GM12801 (cell line): ENCODE measurements around the gene CPHXL.

ENCODE experiments used
- TF ChIP-seq, protein P1 (sequence below): IDR thresholded peaks from one replicate; pipeline ENCODE4 v1.5.1; 2011; ENCODE audit warnings: control low read depth; ENCODE audit not compliant: insufficient read length; ENCODE audit errors: extremely low read depth

The CPHXL gene

DNA sequence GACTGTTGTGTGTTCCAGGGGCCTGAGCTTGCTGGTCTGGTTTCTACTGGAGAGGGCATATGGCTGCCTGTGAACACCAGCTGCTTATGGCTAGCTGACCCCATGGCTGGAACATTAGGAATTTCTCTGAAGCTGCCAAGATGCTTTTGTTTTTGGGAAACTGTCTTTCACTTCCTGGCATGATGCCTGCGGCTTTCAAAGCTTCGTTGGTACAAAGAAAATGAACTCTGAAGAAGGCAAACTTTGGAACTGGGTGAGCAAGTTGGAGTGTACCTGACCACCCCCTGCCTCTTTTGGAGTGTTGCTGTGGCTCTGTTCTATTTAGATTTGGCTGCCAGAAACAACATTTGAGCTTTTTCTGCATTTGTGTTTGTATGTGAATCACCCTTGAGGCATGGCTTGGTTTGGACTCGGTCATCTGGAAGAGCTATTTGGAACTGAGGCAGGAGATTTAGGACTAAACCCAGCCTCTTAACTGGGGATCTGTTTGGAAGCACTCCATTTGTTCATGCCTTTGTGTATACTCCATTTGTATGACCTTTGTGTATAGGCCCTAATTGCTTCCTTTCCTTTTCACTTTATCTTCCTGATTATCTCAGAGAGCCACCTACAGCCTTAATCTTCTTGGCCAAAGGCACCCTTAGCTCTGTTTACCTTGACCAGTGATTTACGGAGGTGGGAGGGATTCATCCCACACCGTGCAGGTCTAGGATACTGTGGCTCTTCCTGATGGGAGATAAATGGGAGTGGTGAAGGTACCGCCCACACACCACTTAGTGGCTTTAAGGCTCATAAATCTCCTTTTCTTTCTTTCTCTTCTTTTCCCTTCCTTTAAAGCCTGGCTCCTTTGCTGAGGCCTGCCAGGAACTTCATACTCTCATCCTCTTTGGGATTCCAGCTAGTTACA, 7.3 kb upstream of the CPHXL start:
- TF ChIP-seq, protein P1, sequence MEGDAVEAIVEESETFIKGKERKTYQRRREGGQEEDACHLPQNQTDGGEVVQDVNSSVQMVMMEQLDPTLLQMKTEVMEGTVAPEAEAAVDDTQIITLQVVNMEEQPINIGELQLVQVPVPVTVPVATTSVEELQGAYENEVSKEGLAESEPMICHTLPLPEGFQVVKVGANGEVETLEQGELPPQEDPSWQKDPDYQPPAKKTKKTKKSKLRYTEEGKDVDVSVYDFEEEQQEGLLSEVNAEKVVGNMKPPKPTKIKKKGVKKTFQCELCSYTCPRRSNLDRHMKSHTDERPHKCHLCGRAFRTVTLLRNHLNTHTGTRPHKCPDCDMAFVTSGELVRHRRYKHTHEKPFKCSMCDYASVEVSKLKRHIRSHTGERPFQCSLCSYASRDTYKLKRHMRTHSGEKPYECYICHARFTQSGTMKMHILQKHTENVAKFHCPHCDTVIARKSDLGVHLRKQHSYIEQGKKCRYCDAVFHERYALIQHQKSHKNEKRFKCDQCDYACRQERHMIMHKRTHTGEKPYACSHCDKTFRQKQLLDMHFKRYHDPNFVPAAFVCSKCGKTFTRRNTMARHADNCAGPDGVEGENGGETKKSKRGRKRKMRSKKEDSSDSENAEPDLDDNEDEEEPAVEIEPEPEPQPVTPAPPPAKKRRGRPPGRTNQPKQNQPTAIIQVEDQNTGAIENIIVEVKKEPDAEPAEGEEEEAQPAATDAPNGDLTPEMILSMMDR, result no peak

DNA sequence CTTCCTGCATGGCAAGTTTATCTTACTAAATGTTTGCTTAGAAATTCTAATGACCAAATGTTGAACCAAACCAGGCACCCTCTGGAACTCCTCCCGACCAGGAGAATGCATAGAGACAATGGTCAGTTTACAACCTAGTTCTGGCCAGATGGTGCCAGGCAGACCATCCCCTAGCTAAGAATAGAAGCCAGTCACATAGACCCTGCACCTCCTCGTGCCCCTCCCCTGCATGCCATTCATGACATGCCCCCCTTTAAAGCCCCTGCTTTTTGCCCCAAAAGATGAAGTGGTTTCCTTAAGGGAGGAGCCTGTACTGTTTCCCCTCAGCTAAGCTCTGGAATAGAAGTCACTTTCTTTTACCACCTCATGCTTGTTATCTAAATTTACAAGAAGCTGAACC, 6.6 kb upstream of the CPHXL start:
- TF ChIP-seq, protein P1, result no peak

DNA sequence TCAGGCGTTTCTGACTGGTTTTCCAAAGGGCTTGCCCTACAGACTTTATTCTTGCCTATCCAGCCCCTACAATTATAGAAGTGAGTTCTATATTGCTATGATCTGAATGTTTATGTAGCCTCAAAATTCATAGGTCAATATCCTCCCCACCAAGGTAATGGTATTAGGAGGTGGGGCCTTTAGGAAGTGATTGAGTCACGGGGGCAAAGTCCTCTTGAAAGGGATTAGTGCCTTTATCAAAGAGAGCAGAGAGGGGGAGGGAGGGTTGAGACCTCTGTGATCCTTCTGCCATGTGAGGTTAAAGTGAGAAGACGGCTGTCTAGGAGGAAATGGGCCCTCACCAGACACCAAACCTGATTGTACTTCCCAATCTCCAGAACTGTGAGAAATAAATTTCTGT, 931 bp upstream of the CPHXL start:
- TF ChIP-seq, protein P1, result no peak

DNA sequence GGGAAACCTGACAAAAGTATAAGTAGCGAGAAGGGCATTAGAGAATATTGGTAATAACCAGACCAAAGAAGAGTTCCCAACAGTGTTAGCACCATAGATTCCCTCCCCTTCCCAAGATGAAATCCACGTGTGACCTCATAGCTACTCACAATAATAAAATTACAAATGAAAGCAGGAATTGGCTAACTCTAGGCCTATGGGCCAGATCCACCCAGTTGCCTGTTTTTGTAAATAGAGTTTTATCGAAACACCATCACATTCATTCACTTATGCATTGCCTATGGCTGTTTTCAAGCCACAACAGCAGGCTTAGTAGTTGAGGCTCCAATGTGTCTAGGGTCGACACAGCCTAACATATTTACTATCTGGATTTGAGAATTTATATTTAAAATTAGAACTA, 7.8 kb downstream of the CPHXL start:
- TF ChIP-seq, protein P1, result no peak

DNA sequence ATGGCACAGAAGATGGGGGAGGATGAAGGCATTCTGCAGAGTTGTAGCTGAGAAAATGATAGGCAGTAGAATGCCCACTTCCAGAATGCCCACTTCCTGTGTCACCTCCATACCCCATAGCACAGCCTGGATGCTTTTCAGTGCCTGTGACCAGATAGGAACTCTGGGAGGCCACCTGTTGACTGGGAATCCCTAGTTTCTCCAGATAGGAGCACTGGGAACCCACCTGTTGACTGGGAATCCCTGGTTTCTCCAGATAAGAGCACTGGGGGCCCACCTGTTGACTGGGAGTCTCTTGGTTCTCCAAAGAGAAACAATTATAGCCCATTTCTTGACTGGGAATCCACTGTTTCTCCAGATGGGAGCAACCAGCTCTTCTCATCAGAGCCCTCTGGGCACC, 11.6 kb downstream of the CPHXL start:
- TF ChIP-seq, protein P1, result no peak

DNA sequence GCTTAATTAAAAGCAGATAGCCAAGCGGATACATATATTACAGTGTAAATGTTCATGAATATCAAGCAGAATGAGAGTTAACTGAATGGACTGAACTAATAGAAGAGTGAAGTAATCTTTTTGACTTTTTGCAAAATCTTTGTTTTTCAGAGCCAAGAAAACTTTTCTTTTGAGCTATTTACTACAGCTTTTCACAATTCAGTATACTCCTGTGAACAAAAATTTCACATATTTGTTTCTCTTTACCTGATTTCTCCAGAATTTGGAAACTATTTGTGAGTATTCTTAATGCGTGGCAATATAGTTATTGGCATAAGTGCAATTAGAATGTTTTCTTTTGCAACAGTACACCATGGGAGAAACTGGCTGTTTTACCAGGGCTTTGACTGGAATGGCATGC, 15.9 kb downstream of the CPHXL start:
- TF ChIP-seq, protein P1, result no peak

DNA sequence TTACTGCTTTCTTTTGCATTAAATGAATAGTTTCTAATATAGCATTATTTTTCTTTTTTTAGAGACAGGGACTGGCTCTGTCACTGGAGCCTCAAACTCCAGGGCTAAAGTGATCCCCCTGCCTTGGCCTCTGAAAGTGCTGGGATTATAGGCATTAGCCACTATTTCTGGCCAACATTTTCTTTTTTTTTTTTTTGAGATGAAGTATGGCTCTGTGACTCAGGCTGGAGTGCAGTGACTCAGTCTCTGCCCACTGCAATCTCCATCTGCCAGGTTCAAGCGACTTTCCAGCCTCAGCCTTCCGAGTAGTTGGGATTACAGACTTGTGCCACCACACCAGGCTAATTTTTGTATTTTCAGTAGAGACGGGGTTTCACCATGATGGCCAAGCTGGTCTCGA, 23.0 kb downstream of the CPHXL start:
- TF ChIP-seq, protein P1, result no peak
